H9 (cell line): ENCODE results near the gene DLX5. TPM values are rescaled to one million over a fixed set of nuclear protein-coding genes. Genes with fewer than 3 reads are reported as not detected.
"Not testable (repeated sequence)": the region's sequence is repeated elsewhere in the genome, so short reads cannot be mapped to it uniquely, and the experiment has no call there.

Experiments used
- DNase-seq: peaks from one replicate; pipeline ENCODE4 v3.0.0-alpha.2; 2017
- H2AFZ ChIP-seq: one replicate; pipeline ENCODE4 v1.6.1; 2013; ENCODE audit warnings: mild to moderate bottlenecking, low read length, control low read depth, moderate library complexity
- H2AK5ac ChIP-seq: 2 replicates; pipeline ENCODE4 v1.6.1; 2013; ENCODE audit warnings: low read length, control low read depth, mixed read lengths; ENCODE audit not compliant: insufficient read length
- H2BK120ac ChIP-seq: one replicate; pipeline ENCODE4 v1.6.1; 2013; ENCODE audit warnings: low read depth, mild to moderate bottlenecking, low read length, control low read depth, inconsistent platforms; ENCODE audit not compliant: poor library complexity, severe bottlenecking
- H2BK12ac ChIP-seq: 2 replicates; pipeline ENCODE4 v1.6.1; 2013; ENCODE audit warnings: low read length, control low read depth, mixed read lengths, low read depth; ENCODE audit not compliant: insufficient read length
- H2BK15ac ChIP-seq: 2 replicates; pipeline ENCODE4 v1.6.1; 2013; ENCODE audit warnings: low read depth, low read length, control low read depth
- H2BK20ac ChIP-seq: one replicate; pipeline ENCODE4 v1.6.1; 2013; ENCODE audit warnings: low read depth, mild to moderate bottlenecking, low read length, control low read depth, inconsistent platforms; ENCODE audit not compliant: poor library complexity, severe bottlenecking
- H2BK5ac ChIP-seq: 2 replicates; pipeline ENCODE4 v1.6.1; 2013; ENCODE audit warnings: low read length, control low read depth, mixed read lengths; ENCODE audit not compliant: insufficient read length
- H3K14ac ChIP-seq: 2 replicates; pipeline ENCODE4 v1.6.1; 2013; ENCODE audit warnings: low read length, control low read depth; ENCODE audit not compliant: insufficient read depth
- H3K18ac ChIP-seq: 2 replicates; pipeline ENCODE4 v1.6.1; 2013; ENCODE audit warnings: low read depth, mild to moderate bottlenecking, mixed read lengths, low read length, control low read depth; ENCODE audit not compliant: insufficient read length
- H3K23ac ChIP-seq: 2 replicates; pipeline ENCODE4 v1.6.1; 2013; ENCODE audit warnings: low read length, control low read depth, mixed read lengths, low read depth; ENCODE audit not compliant: insufficient read length
- H3K23me2 ChIP-seq: 2 replicates; pipeline ENCODE4 v1.6.1; 2013; ENCODE audit warnings: low read depth, mild to moderate bottlenecking, mixed read lengths, low read length, control low read depth; ENCODE audit not compliant: insufficient read length, poor library complexity, severe bottlenecking
- H3K27ac ChIP-seq: 2 replicates; pipeline ENCODE4 v1.5.1; 2013; ENCODE audit warnings: low read length, control low read depth, mixed read lengths, low read depth; ENCODE audit not compliant: insufficient read length
- H3K27me3 ChIP-seq: 2 replicates; pipeline ENCODE4 v1.6.1; 2013; ENCODE audit warnings: low read length, control low read depth, inconsistent platforms; ENCODE audit not compliant: insufficient read depth
- H3K4ac ChIP-seq: 2 replicates; pipeline ENCODE4 v1.6.1; 2013; ENCODE audit warnings: low read depth, mild to moderate bottlenecking, control low read depth, inconsistent platforms, low read length, moderate library complexity
- H3K4me1 ChIP-seq: 2 replicates; pipeline ENCODE4 v1.6.1; 2013; ENCODE audit warnings: low read length, control low read depth, inconsistent platforms; ENCODE audit not compliant: insufficient read depth
- H3K4me2 ChIP-seq: 2 replicates; pipeline ENCODE4 v1.6.1; 2013; ENCODE audit warnings: low read length, control low read depth, mixed read lengths; ENCODE audit not compliant: insufficient read length, insufficient read depth
- H3K56ac ChIP-seq: 2 replicates; pipeline ENCODE4 v1.6.1; 2013; ENCODE audit warnings: low read depth, mild to moderate bottlenecking, mixed read lengths, low read length, control low read depth; ENCODE audit not compliant: insufficient read length
- H3K79me1 ChIP-seq: 2 replicates; pipeline ENCODE4 v1.6.1; 2013; ENCODE audit warnings: low read depth, mild to moderate bottlenecking, moderate library complexity, low read length, control low read depth, inconsistent platforms; ENCODE audit not compliant: insufficient read depth, poor library complexity, severe bottlenecking
- H3K79me2 ChIP-seq: 2 replicates; pipeline ENCODE4 v1.6.1; 2013; ENCODE audit warnings: low read length, control low read depth, inconsistent platforms; ENCODE audit not compliant: insufficient read depth
- H3K9ac ChIP-seq: 2 replicates; pipeline ENCODE4 v1.6.1; 2013; ENCODE audit warnings: low read length, control low read depth, mixed read lengths; ENCODE audit not compliant: insufficient read length; ENCODE audit errors: extremely low read depth
- H3K9me3 ChIP-seq: one replicate; pipeline ENCODE4 v1.6.1; 2013; ENCODE audit warnings: low read depth, low read length, inconsistent platforms; ENCODE audit not compliant: control insufficient read depth
- H3T11ph ChIP-seq: one replicate; pipeline ENCODE4 v1.6.1; 2013; ENCODE audit warnings: mild to moderate bottlenecking, low read length, control low read depth, inconsistent platforms
- H4K20me1 ChIP-seq: one replicate; pipeline ENCODE4 v1.6.1; 2013; ENCODE audit not compliant: control insufficient read depth, insufficient read length, insufficient read depth
- H4K5ac ChIP-seq: 2 replicates; pipeline ENCODE4 v1.6.1; 2013; ENCODE audit warnings: low read depth, mild to moderate bottlenecking, mixed read lengths, low read length, control low read depth; ENCODE audit not compliant: insufficient read length
- H4K8ac ChIP-seq: replicated peaks from 2 replicates; pipeline ENCODE4 v1.6.1; 2013; ENCODE audit warnings: low read length, control low read depth, mixed read lengths, low read depth; ENCODE audit not compliant: insufficient read length
- H4K91ac ChIP-seq: 2 replicates; pipeline ENCODE4 v1.6.1; 2013; ENCODE audit warnings: low read depth, mild to moderate bottlenecking, moderate library complexity, mixed read lengths, low read length, control low read depth; ENCODE audit not compliant: insufficient read length
- H3K27ac Mint-ChIP-seq, 3 experiments: 2 replicates in 2 of 3; 3 replicates in 1 of 3; pipeline ENCODE4 v1.8.0; 2020 to 2021; ENCODE audit warnings: mixed read lengths in 3 of 3, mild to moderate bottlenecking in 1 of 3, moderate library complexity in 1 of 3
- H3K27me3 Mint-ChIP-seq: 2 replicates; pipeline ENCODE4 v1.8.0; 2021; ENCODE audit warnings: low read depth, mild to moderate bottlenecking, moderate library complexity, mixed read lengths
- H3K36me3 Mint-ChIP-seq, 3 experiments: 2 replicates in 2 of 3; 3 replicates in 1 of 3; pipeline ENCODE4 v1.8.0; 2020 to 2021; ENCODE audit warnings: low read depth in 3 of 3, mixed read lengths in 3 of 3; ENCODE audit not compliant: insufficient read depth in 1 of 3
- H3K4me1 Mint-ChIP-seq, 2 experiments: 2 replicates each; pipeline ENCODE4 v1.8.0; 2020; ENCODE audit warnings: mixed read lengths in 2 of 2
- H3K4me3 Mint-ChIP-seq, 2 experiments: 2 replicates in 1 of 2; 3 replicates in 1 of 2; pipeline ENCODE4 v1.8.0; 2020 to 2021; ENCODE audit warnings: mild to moderate bottlenecking in 2 of 2, mixed read lengths in 2 of 2, moderate library complexity in 1 of 2
- H3K9me3 Mint-ChIP-seq, 2 experiments: 2 replicates in 1 of 2; 3 replicates in 1 of 2; pipeline ENCODE4 v1.8.0; 2020; ENCODE audit warnings: mild to moderate bottlenecking in 2 of 2, mixed read lengths in 2 of 2, moderate library complexity in 1 of 2
- CTCF ChIP-seq: fragments of 200-600 bp; sonication (generic); conservative IDR thresholded peaks from 3 replicates; pipeline ENCODE4 v1.8.0; 2021; ENCODE audit warnings: antibody characterized with exemption, mild to moderate bottlenecking
- WGBS: extraction: QIAGEN DNeasy Blood & Tissue Kit; methylation state at CpG from one replicate; pipeline ENCODE4 v1.1.7; 2013; ENCODE audit warnings: missing lambda C conversion rate, low lambda C conversion rate, mixed read lengths; ENCODE audit not compliant: insufficient read length; ENCODE audit errors: extremely low coverage; 5-methylcytosine and 5-hydroxymethylcytosine counted together
- total RNA-seq: library from RNA; stranded (reverse); gene quantifications from 2 replicates; pipeline ENCODE4 v1.2.1, GENCODE V29; 2021

Gene DLX5
- total RNA-seq, 1 experiment from 2014 or later: 0.22 TPM

GRCh38 chr7:97039374-97040065 lies 14.9 kb upstream of the DLX5 start:
- Mint-ChIP-seq H3K36me3 (peaks cover 0 to 3% (median 0%) of the 10 kb centered on the region in 3 experiments; a peak in 1 of 7 replicates), H3K27ac (no peak overlapping the region), H3K9me3 (peaks cover 0 to 2% of the 10 kb centered on the region in 2 experiments; a peak in 1 of 5 replicates), H3K27me3 (peaks cover 66% of the 10 kb centered on the region), H3K4me3 (no peak overlapping the region), H3K4me1 (no peaks in the 10 kb centered on the region)
- no peaks in the 10 kb centered on the region for H3K79me2 ChIP-seq
- no peaks in the 10 kb centered on the region for H3K23me2 ChIP-seq
- H3K4ac ChIP-seq: no peak overlapping the region
- H3K56ac ChIP-seq: no peak overlapping the region
- no peak overlapping the region for H2AK5ac ChIP-seq
- H3K18ac ChIP-seq: no peak overlapping the region
- no peak overlapping the region for H3K9ac ChIP-seq
- H2BK20ac ChIP-seq: no peak overlapping the region
- H2BK5ac ChIP-seq: no peak overlapping the region
- H4K91ac ChIP-seq: no peak overlapping the region
- no peaks in the 10 kb centered on the region for H4K20me1 ChIP-seq
- H3K14ac ChIP-seq: no peak overlapping the region
- H2BK12ac ChIP-seq: no peak overlapping the region
- H4K5ac ChIP-seq: no peak overlapping the region
- TF ChIP-seq CTCF: no peak
- no peaks in the 10 kb centered on the region for H3K27me3 ChIP-seq
- no peak overlapping the region for H3K4me2 ChIP-seq
- H3T11ph ChIP-seq: no peak overlapping the region
- H2BK120ac ChIP-seq: no peak overlapping the region
- no peaks in the 10 kb centered on the region for H3K9me3 ChIP-seq
- H4K8ac ChIP-seq: no peak overlapping the region
- no CpG with 5 or more reads among the region's 5 CpGs for WGBS
- DNase-seq: no peak
- no peak overlapping the region for H3K27ac ChIP-seq
- no peak overlapping the region for H3K23ac ChIP-seq
- H3K4me1 ChIP-seq: no peaks in the 10 kb centered on the region
- H2AFZ ChIP-seq: no peak overlapping the region
- no peaks in the 10 kb centered on the region for H3K79me1 ChIP-seq
- no peak overlapping the region for H2BK15ac ChIP-seq

- not testable (repeated sequence) for H3K4ac ChIP-seq, DNase-seq, H3K36me3 Mint-ChIP-seq, H4K20me1 ChIP-seq, H3K56ac ChIP-seq, H2BK15ac ChIP-seq, H3K9ac ChIP-seq, H3K4me1 Mint-ChIP-seq, H3K18ac ChIP-seq, H3K27ac Mint-ChIP-seq, H3K79me2 ChIP-seq, H3K23ac ChIP-seq, H3K23me2 ChIP-seq, H3K14ac ChIP-seq, H3K27me3 ChIP-seq, H3T11ph ChIP-seq, H3K4me3 Mint-ChIP-seq, H2AK5ac ChIP-seq, H3K4me1 ChIP-seq, H3K9me3 Mint-ChIP-seq, H3K9me3 ChIP-seq, H4K8ac ChIP-seq, H2BK120ac ChIP-seq, H2BK12ac ChIP-seq, H4K5ac ChIP-seq, H2BK20ac ChIP-seq, H3K4me2 ChIP-seq, H3K27ac ChIP-seq, H3K79me1 ChIP-seq, H4K91ac ChIP-seq, H2AFZ ChIP-seq, H2BK5ac ChIP-seq
- no CpG with 5 or more reads among the region's 30 CpGs for WGBS
- H3K27me3 Mint-ChIP-seq: peaks cover 55% of the 10 kb centered on the region
Observed at GRCh38 chr7:97034213-97034852, 9.7 kb upstream of the DLX5 start.
